C4-2B (cell line): ENCODE measurements around the gene NOTCH4.

Source experiments
- H3K27ac ChIP-seq: fragments of 450-650 bp; 2 replicates; pipeline ENCODE4 v1.5.1; 2017
- CTCF ChIP-seq: fragments of 450-650 bp; conservative IDR thresholded peaks from 2 replicates; pipeline ENCODE4 v1.5.1; 2017; ENCODE audit warnings: mild to moderate bottlenecking
- ZFX ChIP-seq: fragments of 450-650 bp; IDR thresholded peaks from 2 replicates; pipeline ENCODE4 v1.6.1; 2017

Gene NOTCH4

GRCh38 chr6:32167761-32168262 lies 56.1 kb downstream of the NOTCH4 start:
- TF ChIP-seq ZFX: no peak
- TF ChIP-seq CTCF: no peak
- no peak overlapping the region for H3K27ac ChIP-seq

DNA sequence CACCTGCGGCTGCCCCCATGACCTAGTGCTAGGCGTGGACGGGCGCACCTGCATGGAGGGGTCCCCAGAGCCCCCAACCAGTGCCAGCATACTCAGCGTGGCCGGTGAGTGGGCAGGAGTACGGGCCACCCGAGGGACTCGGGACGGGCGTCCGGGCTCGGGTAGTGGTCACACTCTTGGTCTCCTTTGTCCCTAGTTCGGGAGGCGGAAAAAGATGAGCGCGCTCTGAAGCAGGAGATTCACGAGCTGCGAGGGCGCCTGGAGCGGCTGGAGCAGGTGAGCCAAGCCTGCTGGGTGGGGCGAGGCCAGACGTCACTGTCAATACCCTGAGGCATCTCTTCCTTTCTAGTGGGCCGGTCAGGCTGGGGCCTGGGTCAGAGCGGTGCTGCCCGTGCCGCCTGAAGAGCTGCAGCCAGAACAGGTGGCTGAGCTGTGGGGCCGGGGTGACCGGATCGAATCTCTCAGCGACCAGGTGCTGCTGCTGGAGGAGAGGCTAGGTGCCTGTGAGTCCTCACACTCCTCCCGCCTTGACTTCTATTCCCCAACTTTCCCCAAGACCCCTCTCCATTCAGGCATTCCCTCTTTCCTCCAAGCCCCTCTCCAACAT lies 56.6 kb downstream of the NOTCH4 start:
- no peak overlapping the region for H3K27ac ChIP-seq

GRCh38 chr6:32166411-32167061 lies 57.3 kb downstream of the NOTCH4 start:
- no peak overlapping the region for H3K27ac ChIP-seq

More for the DNA sequence above, 56.6 kb downstream of the NOTCH4 start:
- no peak for TF ChIP-seq ZFX
- no peak for TF ChIP-seq CTCF

DNA sequence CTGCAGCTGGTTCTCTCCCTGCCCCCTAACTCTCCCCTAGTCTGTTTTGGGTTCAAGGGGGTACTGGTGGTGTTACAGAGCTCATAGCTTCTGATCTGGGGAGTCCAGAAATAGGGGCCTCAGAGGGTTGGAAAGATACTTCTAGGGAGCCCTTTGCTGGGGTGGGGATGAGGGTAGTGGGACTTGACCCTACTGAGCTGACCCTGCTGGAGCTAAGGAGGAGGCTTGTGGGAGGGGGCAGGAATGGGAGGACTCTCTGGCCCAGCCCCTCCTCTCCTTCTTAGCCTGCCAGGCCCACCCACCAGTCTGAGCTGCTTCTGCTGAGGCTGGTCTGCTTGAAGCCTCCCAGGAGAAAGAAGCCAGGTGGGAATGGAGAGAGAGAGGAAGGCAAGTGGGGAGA lies 59.6 kb downstream of the NOTCH4 start, which contains the start of gene EGFL8:
TSS of gene EGFL8 (plus strand) at position 301 of the 400 bp plus-strand sequence. CDS start 1,571 bp downstream, outside the sequence.
- H3K27ac ChIP-seq: no peak within 1 kb of the TSS
- TF ChIP-seq CTCF (no peak), ZFX (no peak)

More at GRCh38 chr6:32166411-32167061, 57.3 kb downstream of the NOTCH4 start:
- TF ChIP-seq ZFX (no peak), CTCF (no peak)

DNA sequence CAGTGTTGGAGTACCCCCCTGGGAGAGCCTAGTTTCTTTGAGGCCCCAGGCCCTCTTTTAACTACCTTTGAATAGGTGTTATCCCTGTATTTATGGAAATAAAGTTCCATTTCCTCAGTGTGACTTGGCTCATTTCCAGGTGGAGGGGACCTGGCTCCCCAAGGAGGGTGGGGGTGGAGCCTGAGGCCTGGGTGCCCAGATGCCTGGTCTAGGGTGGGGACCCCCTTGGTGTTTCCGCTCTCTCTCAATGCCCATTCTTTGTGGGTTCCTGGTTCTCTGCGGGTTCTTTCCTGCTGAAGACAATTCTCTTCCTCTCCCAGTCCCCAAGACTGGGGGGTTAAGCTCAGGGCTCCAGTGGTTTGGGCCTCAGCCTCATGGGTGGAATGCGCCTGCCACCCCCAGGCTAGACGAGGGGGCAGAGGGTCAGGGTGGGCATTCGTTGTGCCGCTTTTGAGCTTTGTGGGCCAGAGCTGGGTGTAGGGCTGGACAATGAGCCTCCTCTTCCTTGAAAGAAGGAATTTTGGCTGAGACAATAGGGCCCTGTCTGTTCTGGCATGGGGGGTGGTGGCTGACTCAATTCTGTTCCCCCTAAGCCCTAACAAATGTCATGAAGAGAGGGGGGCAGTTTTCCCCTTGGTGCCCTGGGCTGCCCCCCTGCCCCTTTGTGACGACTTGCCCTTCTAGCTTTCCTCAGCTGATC lies 60.2 kb downstream of the NOTCH4 start:
- H3K27ac ChIP-seq: no peak overlapping the region

GRCh38 chr6:32158052-32158451 lies 65.8 kb downstream of the NOTCH4 start:
- TF ChIP-seq CTCF: no peak

More for the DNA sequence above, 60.2 kb downstream of the NOTCH4 start:
- TF ChIP-seq CTCF: no peak
- TF ChIP-seq ZFX: no peak

GRCh38 chr6:32156891-32157290 lies 67.0 kb downstream of the NOTCH4 start:
- no peak for TF ChIP-seq CTCF
- TF ChIP-seq ZFX: no peak
- H3K27ac ChIP-seq: no peak overlapping the region

More at GRCh38 chr6:32158052-32158451, 65.8 kb downstream of the NOTCH4 start:
- H3K27ac ChIP-seq: no peak overlapping the region
